WERI-Rb-1 (cell line): ENCODE results near the gene PCP4L1.
"Not testable (repeated sequence)": the region's sequence is repeated elsewhere in the genome, so short reads cannot be mapped to it uniquely, and the experiment has no call there.

ENCODE experiments used
- DNase-seq: peaks from one replicate; pipeline ENCODE4 v3.0.0-alpha.2; 2020
- H3K27ac ChIP-seq: fragments of 250-450 bp; sonication (Bioruptor Pico); 2 replicates; pipeline ENCODE4 v1.5.1; 2020; ENCODE audit warnings: mild to moderate bottlenecking, moderate library complexity
- H3K27me3 ChIP-seq: fragments of 250-450 bp; sonication (Bioruptor Pico); 2 replicates; pipeline ENCODE4 v1.5.1; 2021; ENCODE audit warnings: mild to moderate bottlenecking, low read depth, moderate library complexity; ENCODE audit not compliant: insufficient read depth, severe bottlenecking
- H3K36me3 ChIP-seq: fragments of 250-450 bp; sonication (Bioruptor Pico); 2 replicates; pipeline ENCODE4 v1.5.1; 2020; ENCODE audit warnings: mild to moderate bottlenecking, moderate library complexity
- H3K4me3 ChIP-seq: 2 replicates; pipeline ENCODE4 v1.5.1; 2011; ENCODE audit warnings: low read depth, mild to moderate bottlenecking, control low read depth, low read length
- H3K9me3 ChIP-seq: fragments of 250-450 bp; sonication (Bioruptor Pico); 2 replicates; pipeline ENCODE4 v1.5.1; 2021; ENCODE audit warnings: mild to moderate bottlenecking, moderate library complexity; ENCODE audit not compliant: severe bottlenecking
- CTCF ChIP-seq: IDR thresholded peaks from 2 replicates; pipeline ENCODE4 v1.5.1; 2011; ENCODE audit warnings: low read depth, mild to moderate bottlenecking, control low read depth, inconsistent platforms, low read length

PCP4L1 gene

GRCh38 chr1:161311595-161312181 is 53.1 kb downstream of the PCP4L1 start:
- Histone ChIP-seq H3K27me3 (no peaks in the 10 kb centered on the region), H3K9me3 (no peaks in the 10 kb centered on the region), H3K4me3 (no peak overlapping the region), H3K36me3 (peaks cover 3% of the 10 kb centered on the region; the same call in 1 of the 2 replicates), H3K27ac (no peak overlapping the region)
- TF ChIP-seq CTCF, result no peak
- no peak for DNase-seq

- H3K9me3 ChIP-seq, result no peaks in the 10 kb centered on the region
- peak overlapping the region; percentile 93 for H3K27ac ChIP-seq
- H3K36me3 ChIP-seq, result peaks cover 4% of the 10 kb centered on the region
- no peak for DNase-seq
- H3K27me3 ChIP-seq, result no peaks in the 10 kb centered on the region
- TF ChIP-seq CTCF, result no peak
- peak overlapping the region; percentile 90 for H3K4me3 ChIP-seq
Measured at GRCh38 chr1:161313554-161314200, 55.1 kb downstream of the PCP4L1 start.

GRCh38 chr1:161314201-161314981 is 55.8 kb downstream of the PCP4L1 start, which contains the start of gene SDHC:
SDHC (plus strand) TSS chr1:161314381; CDS start chr1:161314406, 25 bp downstream.
- Histone ChIP-seq H3K27ac (peak within 1 kb of the TSS; percentile 93), H3K36me3 (peaks cover 7% of the 10 kb centered on the region), H3K4me3 (peak within 1 kb of the TSS; percentile 90), H3K9me3 (no peaks in the 10 kb centered on the region), H3K27me3 (no peaks in the 10 kb centered on the region)
- TF ChIP-seq CTCF, result peak; percentile 90
- DNase-seq, result peak; percentile 96

- peak; percentile 72 for DNase-seq
- Histone ChIP-seq H3K27ac (peak overlapping the region; percentile 93), H3K4me3 (peak overlapping the region; percentile 0)
- H3K9me3 ChIP-seq, H3K27me3 ChIP-seq, H3K36me3 ChIP-seq: not testable (repeated sequence)
Measured at GRCh38 chr1:161315841-161316674, 57.5 kb downstream of the PCP4L1 start.

- H3K4me3 ChIP-seq, result no peak overlapping the region
- no peak for TF ChIP-seq CTCF
- no peak overlapping the region for H3K27ac ChIP-seq
- H3K27me3 ChIP-seq, result no peaks in the 10 kb centered on the region
- DNase-seq, result no peak
- H3K9me3 ChIP-seq, result no peaks in the 10 kb centered on the region
- H3K36me3 ChIP-seq, result peaks cover 54% of the 10 kb centered on the region
Measured at GRCh38 chr1:161324020-161324419, 65.5 kb downstream of the PCP4L1 start.
